ENCODE data around the gene LYSMD4.

DNA sequence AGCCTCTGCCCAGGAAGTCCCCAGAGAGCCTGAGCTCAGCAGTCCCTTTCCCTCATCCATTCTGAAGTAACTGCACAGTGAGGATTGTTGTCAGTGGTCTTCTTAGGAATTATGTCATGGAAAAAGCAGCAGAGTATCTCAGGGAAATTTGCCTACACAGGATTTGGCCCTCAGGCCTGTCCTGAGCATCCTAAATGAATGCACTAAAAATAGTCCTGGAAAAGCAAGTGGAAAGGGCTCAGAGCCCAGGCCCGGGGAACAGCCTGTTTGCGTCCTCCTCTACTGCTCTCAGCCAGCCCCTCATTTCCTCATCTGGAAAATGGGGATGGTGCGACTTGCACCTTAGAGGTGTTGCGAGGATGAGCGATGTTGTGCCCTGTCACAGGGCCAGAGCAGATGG, 21.6 kb downstream of the LYSMD4 start:
- no peak for TF ChIP-seq TCF12 (IDR thresholded peaks at IDR 0.05; ENCODE audit: low read depth, low read length)
- TF ChIP-seq, protein P1, sequence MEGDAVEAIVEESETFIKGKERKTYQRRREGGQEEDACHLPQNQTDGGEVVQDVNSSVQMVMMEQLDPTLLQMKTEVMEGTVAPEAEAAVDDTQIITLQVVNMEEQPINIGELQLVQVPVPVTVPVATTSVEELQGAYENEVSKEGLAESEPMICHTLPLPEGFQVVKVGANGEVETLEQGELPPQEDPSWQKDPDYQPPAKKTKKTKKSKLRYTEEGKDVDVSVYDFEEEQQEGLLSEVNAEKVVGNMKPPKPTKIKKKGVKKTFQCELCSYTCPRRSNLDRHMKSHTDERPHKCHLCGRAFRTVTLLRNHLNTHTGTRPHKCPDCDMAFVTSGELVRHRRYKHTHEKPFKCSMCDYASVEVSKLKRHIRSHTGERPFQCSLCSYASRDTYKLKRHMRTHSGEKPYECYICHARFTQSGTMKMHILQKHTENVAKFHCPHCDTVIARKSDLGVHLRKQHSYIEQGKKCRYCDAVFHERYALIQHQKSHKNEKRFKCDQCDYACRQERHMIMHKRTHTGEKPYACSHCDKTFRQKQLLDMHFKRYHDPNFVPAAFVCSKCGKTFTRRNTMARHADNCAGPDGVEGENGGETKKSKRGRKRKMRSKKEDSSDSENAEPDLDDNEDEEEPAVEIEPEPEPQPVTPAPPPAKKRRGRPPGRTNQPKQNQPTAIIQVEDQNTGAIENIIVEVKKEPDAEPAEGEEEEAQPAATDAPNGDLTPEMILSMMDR (IDR thresholded peaks at IDR 0.05 in 2 of 3, conservative IDR thresholded peaks at IDR 0.05 in 1 of 3; ENCODE audit: control insufficient read depth in 2 of 3, extremely low read depth in 1 of 3, insufficient read depth in 1 of 3, low read depth in 3 of 3, low read length in 3 of 3) = no peak
- TF ChIP-seq, protein P2, sequence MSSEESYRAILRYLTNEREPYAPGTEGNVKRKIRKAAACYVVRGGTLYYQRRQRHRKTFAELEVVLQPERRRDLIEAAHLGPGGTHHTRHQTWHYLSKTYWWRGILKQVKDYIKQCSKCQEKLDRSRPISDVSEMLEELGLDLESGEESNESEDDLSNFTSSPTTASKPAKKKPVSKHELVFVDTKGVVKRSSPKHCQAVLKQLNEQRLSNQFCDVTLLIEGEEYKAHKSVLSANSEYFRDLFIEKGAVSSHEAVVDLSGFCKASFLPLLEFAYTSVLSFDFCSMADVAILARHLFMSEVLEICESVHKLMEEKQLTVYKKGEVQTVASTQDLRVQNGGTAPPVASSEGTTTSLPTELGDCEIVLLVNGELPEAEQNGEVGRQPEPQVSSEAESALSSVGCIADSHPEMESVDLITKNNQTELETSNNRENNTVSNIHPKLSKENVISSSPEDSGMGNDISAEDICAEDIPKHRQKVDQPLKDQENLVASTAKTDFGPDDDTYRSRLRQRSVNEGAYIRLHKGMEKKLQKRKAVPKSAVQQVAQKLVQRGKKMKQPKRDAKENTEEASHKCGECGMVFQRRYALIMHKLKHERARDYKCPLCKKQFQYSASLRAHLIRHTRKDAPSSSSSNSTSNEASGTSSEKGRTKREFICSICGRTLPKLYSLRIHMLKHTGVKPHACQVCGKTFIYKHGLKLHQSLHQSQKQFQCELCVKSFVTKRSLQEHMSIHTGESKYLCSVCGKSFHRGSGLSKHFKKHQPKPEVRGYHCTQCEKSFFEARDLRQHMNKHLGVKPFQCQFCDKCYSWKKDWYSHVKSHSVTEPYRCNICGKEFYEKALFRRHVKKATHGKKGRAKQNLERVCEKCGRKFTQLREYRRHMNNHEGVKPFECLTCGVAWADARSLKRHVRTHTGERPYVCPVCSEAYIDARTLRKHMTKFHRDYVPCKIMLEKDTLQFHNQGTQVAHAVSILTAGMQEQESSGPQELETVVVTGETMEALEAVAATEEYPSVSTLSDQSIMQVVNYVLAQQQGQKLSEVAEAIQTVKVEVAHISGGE (CRISPR knock-in tag; IDR thresholded peaks at IDR 0.05) = no peak
- TF ChIP-seq, protein P3, sequence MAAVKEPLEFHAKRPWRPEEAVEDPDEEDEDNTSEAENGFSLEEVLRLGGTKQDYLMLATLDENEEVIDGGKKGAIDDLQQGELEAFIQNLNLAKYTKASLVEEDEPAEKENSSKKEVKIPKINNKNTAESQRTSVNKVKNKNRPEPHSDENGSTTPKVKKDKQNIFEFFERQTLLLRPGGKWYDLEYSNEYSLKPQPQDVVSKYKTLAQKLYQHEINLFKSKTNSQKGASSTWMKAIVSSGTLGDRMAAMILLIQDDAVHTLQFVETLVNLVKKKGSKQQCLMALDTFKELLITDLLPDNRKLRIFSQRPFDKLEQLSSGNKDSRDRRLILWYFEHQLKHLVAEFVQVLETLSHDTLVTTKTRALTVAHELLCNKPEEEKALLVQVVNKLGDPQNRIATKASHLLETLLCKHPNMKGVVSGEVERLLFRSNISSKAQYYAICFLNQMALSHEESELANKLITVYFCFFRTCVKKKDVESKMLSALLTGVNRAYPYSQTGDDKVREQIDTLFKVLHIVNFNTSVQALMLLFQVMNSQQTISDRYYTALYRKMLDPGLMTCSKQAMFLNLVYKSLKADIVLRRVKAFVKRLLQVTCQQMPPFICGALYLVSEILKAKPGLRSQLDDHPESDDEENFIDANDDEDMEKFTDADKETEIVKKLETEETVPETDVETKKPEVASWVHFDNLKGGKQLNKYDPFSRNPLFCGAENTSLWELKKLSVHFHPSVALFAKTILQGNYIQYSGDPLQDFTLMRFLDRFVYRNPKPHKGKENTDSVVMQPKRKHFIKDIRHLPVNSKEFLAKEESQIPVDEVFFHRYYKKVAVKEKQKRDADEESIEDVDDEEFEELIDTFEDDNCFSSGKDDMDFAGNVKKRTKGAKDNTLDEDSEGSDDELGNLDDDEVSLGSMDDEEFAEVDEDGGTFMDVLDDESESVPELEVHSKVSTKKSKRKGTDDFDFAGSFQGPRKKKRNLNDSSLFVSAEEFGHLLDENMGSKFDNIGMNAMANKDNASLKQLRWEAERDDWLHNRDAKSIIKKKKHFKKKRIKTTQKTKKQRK (IDR thresholded peaks at IDR 0.05; ENCODE audit: low read depth, low read length) = no peak
